ENCODE data around the gene HAUS5. TPM values are rescaled to one million over a fixed set of nuclear protein-coding genes. Genes with fewer than 3 reads are reported as not detected.

Gene HAUS5
- total RNA-seq, 1 experiment from 2014 or later = 33.5 TPM

DNA sequence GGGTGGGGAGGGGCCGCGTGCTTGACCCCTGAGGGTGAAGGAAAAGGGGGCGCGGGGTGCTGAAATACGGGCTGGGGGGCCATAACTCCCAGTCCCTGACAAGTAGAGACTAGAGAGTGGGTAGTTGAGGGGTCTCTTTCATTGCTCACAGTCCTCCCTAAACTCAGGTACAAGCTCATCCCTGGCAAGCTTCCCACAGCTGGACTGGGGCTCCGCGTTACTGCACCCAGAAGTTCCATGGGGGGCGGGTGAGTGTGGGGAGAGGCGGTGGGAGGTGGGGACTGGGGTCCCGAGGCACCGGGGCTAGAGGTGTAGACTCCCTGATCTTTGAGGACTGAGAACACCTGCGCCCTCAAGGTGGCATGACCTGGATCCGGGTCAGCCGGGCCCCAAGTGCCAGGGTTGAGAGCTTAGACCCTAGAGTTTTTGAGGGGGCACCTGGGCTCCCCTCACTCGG lies 30.3 kb downstream of the HAUS5 start:
- H3K36me3 ChIP-seq (ENCODE audit: insufficient read depth, low read length, poor library complexity, severe bottlenecking) = peaks cover 6% of the 10 kb centered on the region
- no peaks in the 10 kb centered on the region for H3K9me3 ChIP-seq (ENCODE audit: low read depth, low read length, poor library complexity, severe bottlenecking)
- H3K27ac ChIP-seq (ENCODE audit: low read depth, low read length, poor library complexity, severe bottlenecking) = peak overlapping the region; percentile 85
- TF ChIP-seq, protein P1, sequence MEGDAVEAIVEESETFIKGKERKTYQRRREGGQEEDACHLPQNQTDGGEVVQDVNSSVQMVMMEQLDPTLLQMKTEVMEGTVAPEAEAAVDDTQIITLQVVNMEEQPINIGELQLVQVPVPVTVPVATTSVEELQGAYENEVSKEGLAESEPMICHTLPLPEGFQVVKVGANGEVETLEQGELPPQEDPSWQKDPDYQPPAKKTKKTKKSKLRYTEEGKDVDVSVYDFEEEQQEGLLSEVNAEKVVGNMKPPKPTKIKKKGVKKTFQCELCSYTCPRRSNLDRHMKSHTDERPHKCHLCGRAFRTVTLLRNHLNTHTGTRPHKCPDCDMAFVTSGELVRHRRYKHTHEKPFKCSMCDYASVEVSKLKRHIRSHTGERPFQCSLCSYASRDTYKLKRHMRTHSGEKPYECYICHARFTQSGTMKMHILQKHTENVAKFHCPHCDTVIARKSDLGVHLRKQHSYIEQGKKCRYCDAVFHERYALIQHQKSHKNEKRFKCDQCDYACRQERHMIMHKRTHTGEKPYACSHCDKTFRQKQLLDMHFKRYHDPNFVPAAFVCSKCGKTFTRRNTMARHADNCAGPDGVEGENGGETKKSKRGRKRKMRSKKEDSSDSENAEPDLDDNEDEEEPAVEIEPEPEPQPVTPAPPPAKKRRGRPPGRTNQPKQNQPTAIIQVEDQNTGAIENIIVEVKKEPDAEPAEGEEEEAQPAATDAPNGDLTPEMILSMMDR (conservative IDR thresholded peaks at IDR 0.05; ENCODE audit: low read depth, low read length) = no peak
- no peak for TF ChIP-seq EZH2 (IDR thresholded peaks at IDR 0.05; ENCODE audit: borderline replicate concordance, low read depth, low read length, poor library complexity, severe bottlenecking)
- no peaks in the 10 kb centered on the region for H3K27me3 ChIP-seq (replicated peaks; ENCODE audit: insufficient read depth, low read depth, low read length, poor library complexity)
- H3K4me3 ChIP-seq (ENCODE audit: low read depth, low read length, poor library complexity, severe bottlenecking) = peak overlapping the region; percentile 60
- H3K4me1 ChIP-seq (ENCODE audit: insufficient read depth, low read length, poor library complexity, severe bottlenecking) = peaks cover 17% of the 10 kb centered on the region
- CTCF ChIA-PET = interaction anchor here (0.5 kb wide), 1 partner anchor 177 kb away, joined by 9 read pairs; no protein-coding TSS in a partner anchor
- DNase-seq (ENCODE audit: low spot score) = no peak
- no TSS peak for BruUV-seq (replicated peaks)
- intact Hi-C loops (cut with micrococcal nuclease; ENCODE audit: unreplicated experiment) = loop anchor here (10.0 kb wide), 1 partner anchor 288 kb away; the partner anchor contains the start of gene FFAR3
- POLR2A ChIA-PET (ENCODE audit: low non-redundant PET) = interaction anchor here (0.6 kb wide), 1 partner anchor 30 kb away, joined by 4 read pairs; no protein-coding TSS in a partner anchor

DNA sequence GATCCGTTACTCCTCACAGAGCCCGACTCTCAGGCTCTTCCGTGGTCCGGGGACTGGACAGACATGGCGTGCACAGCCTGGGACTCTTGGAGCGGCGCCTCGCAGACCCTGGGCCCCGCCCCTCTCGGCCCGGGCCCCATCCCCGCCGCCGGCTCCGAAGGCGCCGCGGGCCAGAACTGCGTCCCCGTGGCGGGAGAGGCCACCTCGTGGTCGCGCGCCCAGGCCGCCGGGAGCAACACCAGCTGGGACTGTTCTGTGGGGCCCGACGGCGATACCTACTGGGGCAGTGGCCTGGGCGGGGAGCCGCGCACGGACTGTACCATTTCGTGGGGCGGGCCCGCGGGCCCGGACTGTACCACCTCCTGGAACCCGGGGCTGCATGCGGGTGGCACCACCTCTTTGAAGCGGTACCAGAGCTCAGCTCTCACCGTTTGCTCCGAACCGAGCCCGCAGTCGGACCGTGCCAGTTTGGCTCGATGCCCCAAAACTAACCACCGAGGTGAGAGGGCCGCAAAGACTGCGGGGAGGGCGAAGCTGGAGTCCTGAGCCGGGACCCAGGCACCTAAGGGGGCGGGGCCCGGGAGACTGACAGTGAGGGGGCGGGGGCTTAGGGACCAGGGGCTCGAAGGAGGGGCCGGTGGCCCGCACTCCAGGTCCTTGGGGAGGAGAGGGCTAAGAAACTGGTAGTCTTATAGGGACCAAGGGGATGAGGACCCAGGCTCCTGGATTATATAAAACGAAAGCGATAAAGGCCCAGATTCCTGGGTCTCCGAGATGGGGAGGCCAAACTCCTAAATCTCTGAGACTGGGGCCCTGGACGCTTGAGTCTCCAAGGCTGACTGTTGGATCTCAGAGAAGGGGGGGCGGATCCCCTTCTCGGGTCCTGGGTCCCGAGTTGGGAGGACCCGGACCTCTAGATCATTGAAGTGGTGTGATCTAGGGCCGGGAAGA lies 31.0 kb downstream of the HAUS5 start:
- no peaks in the 10 kb centered on the region for H3K9me3 ChIP-seq (ENCODE audit: low read depth, low read length, poor library complexity, severe bottlenecking)
- intact Hi-C loops (cut with micrococcal nuclease; ENCODE audit: unreplicated experiment) = loop anchor here (10.0 kb wide), 1 partner anchor 289 kb away; the partner anchor contains the start of gene FFAR3
- H3K4me1 ChIP-seq (ENCODE audit: insufficient read depth, low read length, poor library complexity, severe bottlenecking) = peaks cover 17% of the 10 kb centered on the region
- H3K27me3 ChIP-seq (replicated peaks; ENCODE audit: insufficient read depth, low read depth, low read length, poor library complexity) = no peaks in the 10 kb centered on the region
- no peaks in the 10 kb centered on the region for H3K36me3 ChIP-seq (ENCODE audit: insufficient read depth, low read length, poor library complexity, severe bottlenecking)
- DNase-seq (ENCODE audit: low spot score) = peak; percentile 93
- CTCF ChIA-PET = interaction anchor here (0.6 to 0.7 kb wide), 2 partner anchors 47 to 510 kb away, joined by 3 to 4 read pairs; no protein-coding TSS in a partner anchor
- peak overlapping the region; percentile 60 for H3K4me3 ChIP-seq (ENCODE audit: low read depth, low read length, poor library complexity, severe bottlenecking)
- POLR2A ChIA-PET (ENCODE audit: low non-redundant PET) = interaction anchor here (0.6 kb wide), 2 partner anchors 97 to 322 kb away, joined by 3 to 9 read pairs; no protein-coding TSS in a partner anchor
- TF ChIP-seq EZH2 (IDR thresholded peaks at IDR 0.05; ENCODE audit: borderline replicate concordance, low read depth, low read length, poor library complexity, severe bottlenecking) = no peak
- TF ChIP-seq, protein P1 (conservative IDR thresholded peaks at IDR 0.05; ENCODE audit: low read depth, low read length) = no peak
- no TSS peak for BruUV-seq (replicated peaks)
- H3K27ac ChIP-seq (ENCODE audit: low read depth, low read length, poor library complexity, severe bottlenecking) = peak overlapping the region; percentile 85

DNA sequence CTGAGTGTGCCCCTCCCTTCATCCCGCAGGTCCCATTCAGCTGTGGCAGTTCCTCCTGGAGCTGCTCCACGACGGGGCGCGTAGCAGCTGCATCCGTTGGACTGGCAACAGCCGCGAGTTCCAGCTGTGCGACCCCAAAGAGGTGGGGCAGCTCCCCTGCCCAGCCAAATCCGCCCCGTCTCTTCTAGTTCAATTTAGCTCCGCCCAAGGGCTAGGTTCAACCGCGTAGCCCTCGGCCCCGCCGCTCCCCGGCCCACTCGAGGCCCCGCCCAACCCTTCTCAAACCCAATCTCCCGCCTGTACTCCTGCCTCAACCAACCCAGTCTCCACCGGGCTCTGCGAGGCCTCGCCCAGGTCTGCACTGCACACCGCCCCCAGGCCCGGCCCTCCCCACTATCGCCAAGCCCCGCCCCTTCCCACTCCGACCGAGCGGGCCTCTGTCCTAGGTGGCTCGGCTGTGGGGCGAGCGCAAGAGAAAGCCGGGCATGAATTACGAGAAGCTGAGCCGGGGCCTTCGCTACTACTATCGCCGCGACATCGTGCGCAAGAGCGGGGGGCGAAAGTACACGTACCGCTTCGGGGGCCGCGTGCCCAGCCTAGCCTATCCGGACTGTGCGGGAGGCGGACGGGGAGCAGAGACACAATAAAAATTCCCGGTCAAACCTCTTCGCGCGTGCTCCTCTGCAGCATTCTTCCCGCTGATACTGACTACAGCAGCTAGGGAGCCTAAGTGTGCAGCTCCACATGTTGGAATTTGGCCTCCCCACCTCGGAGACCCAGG lies 31.9 kb downstream of the HAUS5 start:
- peak overlapping the region; percentile 60 for H3K4me3 ChIP-seq (ENCODE audit: low read depth, low read length, poor library complexity, severe bottlenecking)
- CTCF ChIA-PET = interaction anchor here (0.6 kb wide), 1 partner anchor 46 kb away, joined by 3 read pairs; no protein-coding TSS in a partner anchor
- no TSS peak for BruUV-seq (replicated peaks)
- peaks cover 20% of the 10 kb centered on the region for H3K4me1 ChIP-seq (ENCODE audit: insufficient read depth, low read length, poor library complexity, severe bottlenecking)
- POLR2A ChIA-PET (ENCODE audit: low non-redundant PET) = no interaction called here
- H3K27ac ChIP-seq (ENCODE audit: low read depth, low read length, poor library complexity, severe bottlenecking) = peak overlapping the region; percentile 85
- H3K9me3 ChIP-seq (ENCODE audit: low read depth, low read length, poor library complexity, severe bottlenecking) = no peaks in the 10 kb centered on the region
- TF ChIP-seq EZH2 (IDR thresholded peaks at IDR 0.05; ENCODE audit: borderline replicate concordance, low read depth, low read length, poor library complexity, severe bottlenecking) = no peak
- TF ChIP-seq, protein P1 (conservative IDR thresholded peaks at IDR 0.05; ENCODE audit: low read depth, low read length) = no peak
- H3K36me3 ChIP-seq (ENCODE audit: insufficient read depth, low read length, poor library complexity, severe bottlenecking) = no peaks in the 10 kb centered on the region
- peak; percentile 97 for DNase-seq (ENCODE audit: low spot score)
- intact Hi-C loops (cut with micrococcal nuclease; ENCODE audit: unreplicated experiment) = loop anchor here (10.0 kb wide), 1 partner anchor 290 kb away; the partner anchor contains the start of gene FFAR3
- no peaks in the 10 kb centered on the region for H3K27me3 ChIP-seq (replicated peaks; ENCODE audit: insufficient read depth, low read depth, low read length, poor library complexity)
